ENCODE data around the gene PRR13. TPM values are rescaled to one million over a fixed set of nuclear protein-coding genes. Genes with fewer than 3 reads are reported as not detected.

Gene PRR13
- total and polyA plus RNA-seq, 2 of the 13 experiments (the other 11 are each of a cell fraction or from before 2014, with no cell fraction given), result 65.0 to 102 TPM

DNA sequence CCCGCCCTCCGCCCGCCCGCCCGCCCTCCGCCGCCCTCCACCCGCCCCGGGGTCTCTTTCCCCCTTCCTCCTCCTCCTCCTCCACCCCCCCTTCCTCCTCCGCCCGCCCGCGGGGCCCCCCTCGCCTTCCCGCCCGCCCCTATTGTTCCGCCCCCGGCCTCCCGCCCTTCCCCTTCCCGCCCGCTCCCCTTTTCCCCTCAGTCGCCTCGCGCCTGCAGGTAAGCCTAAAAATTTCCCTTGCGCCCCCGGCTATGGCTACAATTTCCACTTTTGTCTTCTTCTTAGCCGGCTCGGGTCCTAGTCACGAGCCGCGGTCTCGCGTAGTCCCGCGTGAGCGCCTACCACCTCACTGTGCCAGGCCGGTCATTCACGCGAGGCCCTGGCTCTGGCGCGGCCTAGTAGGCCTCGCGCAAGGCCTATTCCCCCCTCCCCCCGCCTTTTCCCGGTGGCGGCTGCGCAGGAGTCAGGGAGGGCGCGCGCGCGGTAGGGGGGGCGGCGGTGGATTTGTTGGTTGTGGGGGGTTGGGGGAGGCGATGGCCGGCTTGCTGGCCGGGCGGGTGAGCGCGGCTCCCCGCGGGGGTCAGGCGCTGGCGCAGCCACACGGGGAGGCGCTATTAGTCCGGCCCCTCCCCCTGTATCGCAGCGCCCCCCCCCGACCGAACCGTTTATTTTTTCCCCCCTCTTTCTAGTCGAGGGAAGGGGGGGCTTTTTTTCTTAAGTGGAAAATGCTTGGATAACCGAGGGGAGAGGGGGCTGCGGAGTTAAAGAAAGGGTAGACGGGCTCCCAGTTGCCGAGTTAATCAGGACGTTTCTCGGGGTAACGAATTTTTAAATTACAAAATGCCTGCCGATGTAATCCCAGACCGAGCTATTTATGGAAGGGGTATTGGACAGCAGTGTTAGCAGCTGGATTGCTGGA lies 10.9 kb downstream of the PRR13 start (continued):
- TF ChIP-seq ZNF10 (CRISPR knock-in tag; IDR thresholded peaks at IDR 0.05; ENCODE audit: borderline replicate concordance, low read depth), result no peak
- 0 out of 2 replicates have a peak, but pooled peaks have one; percentile 47 for TF ChIP-seq ZNF446 (CRISPR knock-in tag; IDR thresholded peaks at IDR 0.05)
- TF ChIP-seq, protein P1, sequence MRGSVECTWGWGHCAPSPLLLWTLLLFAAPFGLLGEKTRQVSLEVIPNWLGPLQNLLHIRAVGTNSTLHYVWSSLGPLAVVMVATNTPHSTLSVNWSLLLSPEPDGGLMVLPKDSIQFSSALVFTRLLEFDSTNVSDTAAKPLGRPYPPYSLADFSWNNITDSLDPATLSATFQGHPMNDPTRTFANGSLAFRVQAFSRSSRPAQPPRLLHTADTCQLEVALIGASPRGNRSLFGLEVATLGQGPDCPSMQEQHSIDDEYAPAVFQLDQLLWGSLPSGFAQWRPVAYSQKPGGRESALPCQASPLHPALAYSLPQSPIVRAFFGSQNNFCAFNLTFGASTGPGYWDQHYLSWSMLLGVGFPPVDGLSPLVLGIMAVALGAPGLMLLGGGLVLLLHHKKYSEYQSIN (CRISPR knock-in tag; IDR thresholded peaks at IDR 0.05; ENCODE audit: borderline replicate concordance), result no peak
- TF ChIP-seq TOPORS (CRISPR knock-in tag; IDR thresholded peaks at IDR 0.05), result no peak
- TF ChIP-seq, protein P2, sequence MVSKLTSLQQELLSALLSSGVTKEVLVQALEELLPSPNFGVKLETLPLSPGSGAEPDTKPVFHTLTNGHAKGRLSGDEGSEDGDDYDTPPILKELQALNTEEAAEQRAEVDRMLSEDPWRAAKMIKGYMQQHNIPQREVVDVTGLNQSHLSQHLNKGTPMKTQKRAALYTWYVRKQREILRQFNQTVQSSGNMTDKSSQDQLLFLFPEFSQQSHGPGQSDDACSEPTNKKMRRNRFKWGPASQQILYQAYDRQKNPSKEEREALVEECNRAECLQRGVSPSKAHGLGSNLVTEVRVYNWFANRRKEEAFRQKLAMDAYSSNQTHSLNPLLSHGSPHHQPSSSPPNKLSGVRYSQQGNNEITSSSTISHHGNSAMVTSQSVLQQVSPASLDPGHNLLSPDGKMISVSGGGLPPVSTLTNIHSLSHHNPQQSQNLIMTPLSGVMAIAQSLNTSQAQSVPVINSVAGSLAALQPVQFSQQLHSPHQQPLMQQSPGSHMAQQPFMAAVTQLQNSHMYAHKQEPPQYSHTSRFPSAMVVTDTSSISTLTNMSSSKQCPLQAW (CRISPR knock-in tag; IDR thresholded peaks at IDR 0.05), result no peak
- no peak for TF ChIP-seq ZNF296 (CRISPR knock-in tag; conservative IDR thresholded peaks at IDR 0.05)
- no peak for TF ChIP-seq ZNF709 (CRISPR knock-in tag; IDR thresholded peaks at IDR 0.05)
- peak; percentile 88 for TF ChIP-seq YEATS4 (CRISPR knock-in tag; IDR thresholded peaks at IDR 0.05; ENCODE audit: borderline replicate concordance)
- TF ChIP-seq, protein P3, sequence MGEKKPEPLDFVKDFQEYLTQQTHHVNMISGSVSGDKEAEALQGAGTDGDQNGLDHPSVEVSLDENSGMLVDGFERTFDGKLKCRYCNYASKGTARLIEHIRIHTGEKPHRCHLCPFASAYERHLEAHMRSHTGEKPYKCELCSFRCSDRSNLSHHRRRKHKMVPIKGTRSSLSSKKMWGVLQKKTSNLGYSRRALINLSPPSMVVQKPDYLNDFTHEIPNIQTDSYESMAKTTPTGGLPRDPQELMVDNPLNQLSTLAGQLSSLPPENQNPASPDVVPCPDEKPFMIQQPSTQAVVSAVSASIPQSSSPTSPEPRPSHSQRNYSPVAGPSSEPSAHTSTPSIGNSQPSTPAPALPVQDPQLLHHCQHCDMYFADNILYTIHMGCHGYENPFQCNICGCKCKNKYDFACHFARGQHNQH (CRISPR knock-in tag; IDR thresholded peaks at IDR 0.05), result 0 out of 2 replicates have a peak, but pooled peaks have one; percentile 5
- peak; percentile 12; the same call in 1 of the 2 replicates for TF ChIP-seq NCOR1 (IDR thresholded peaks at IDR 0.05; ENCODE audit: borderline replicate concordance, low read length)
- TF ChIP-seq PHF8 (CRISPR knock-in tag; IDR thresholded peaks at IDR 0.05), result peak; percentile 99
- TF ChIP-seq ZBTB1 (CRISPR knock-in tag; IDR thresholded peaks at IDR 0.05; ENCODE audit: borderline replicate concordance), result no peak
- no peak for TF ChIP-seq SUZ12 (IDR thresholded peaks at IDR 0.05; ENCODE audit: low read depth, low read length)
- TF ChIP-seq SETDB1 (CRISPR knock-in tag; IDR thresholded peaks at IDR 0.05; ENCODE audit: borderline replicate concordance), result no peak
- TF ChIP-seq, protein P4, sequence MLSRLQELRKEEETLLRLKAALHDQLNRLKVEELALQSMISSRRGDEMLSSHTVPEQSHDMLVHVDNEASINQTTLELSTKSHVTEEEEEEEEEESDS (CRISPR knock-in tag; IDR thresholded peaks at IDR 0.05; ENCODE audit: borderline replicate concordance), result no peak
- TF ChIP-seq ZNF780A (CRISPR knock-in tag; IDR thresholded peaks at IDR 0.05), result no peak
- no peak for TF ChIP-seq KDM3A (CRISPR knock-in tag; IDR thresholded peaks at IDR 0.05; ENCODE audit: low read depth)
- peak; percentile 94; the same call in 1 of the 2 replicates for TF ChIP-seq AHR (CRISPR knock-in tag; IDR thresholded peaks at IDR 0.05)
- TF ChIP-seq NFYB (CRISPR knock-in tag; IDR thresholded peaks at IDR 0.05), result no peak
- TF ChIP-seq, protein P5, sequence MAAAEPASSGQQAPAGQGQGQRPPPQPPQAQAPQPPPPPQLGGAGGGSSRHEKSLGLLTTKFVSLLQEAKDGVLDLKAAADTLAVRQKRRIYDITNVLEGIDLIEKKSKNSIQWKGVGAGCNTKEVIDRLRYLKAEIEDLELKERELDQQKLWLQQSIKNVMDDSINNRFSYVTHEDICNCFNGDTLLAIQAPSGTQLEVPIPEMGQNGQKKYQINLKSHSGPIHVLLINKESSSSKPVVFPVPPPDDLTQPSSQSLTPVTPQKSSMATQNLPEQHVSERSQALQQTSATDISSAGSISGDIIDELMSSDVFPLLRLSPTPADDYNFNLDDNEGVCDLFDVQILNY (CRISPR knock-in tag; conservative IDR thresholded peaks at IDR 0.05), result peak; percentile 57; the same call in 1 of the 2 replicates
- TF ChIP-seq CBFB (CRISPR knock-in tag; IDR thresholded peaks at IDR 0.05), result no peak
- TF ChIP-seq, protein P6, sequence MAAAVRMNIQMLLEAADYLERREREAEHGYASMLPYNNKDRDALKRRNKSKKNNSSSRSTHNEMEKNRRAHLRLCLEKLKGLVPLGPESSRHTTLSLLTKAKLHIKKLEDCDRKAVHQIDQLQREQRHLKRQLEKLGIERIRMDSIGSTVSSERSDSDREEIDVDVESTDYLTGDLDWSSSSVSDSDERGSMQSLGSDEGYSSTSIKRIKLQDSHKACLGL (CRISPR knock-in tag; IDR thresholded peaks at IDR 0.05), result peak; percentile 69

All from HepG2 (cell line).